NCI-H2107 treated with DMSO at 0.1 percent for 48 hours (cell line): ENCODE results near the gene QSOX1.

Experiments used
- DNase-seq: peaks from one replicate; lab custom pipeline; 2025; ENCODE audit not compliant: unreplicated experiment; lab: John Stamatoyannopoulos, UW

QSOX1 gene

DNA sequence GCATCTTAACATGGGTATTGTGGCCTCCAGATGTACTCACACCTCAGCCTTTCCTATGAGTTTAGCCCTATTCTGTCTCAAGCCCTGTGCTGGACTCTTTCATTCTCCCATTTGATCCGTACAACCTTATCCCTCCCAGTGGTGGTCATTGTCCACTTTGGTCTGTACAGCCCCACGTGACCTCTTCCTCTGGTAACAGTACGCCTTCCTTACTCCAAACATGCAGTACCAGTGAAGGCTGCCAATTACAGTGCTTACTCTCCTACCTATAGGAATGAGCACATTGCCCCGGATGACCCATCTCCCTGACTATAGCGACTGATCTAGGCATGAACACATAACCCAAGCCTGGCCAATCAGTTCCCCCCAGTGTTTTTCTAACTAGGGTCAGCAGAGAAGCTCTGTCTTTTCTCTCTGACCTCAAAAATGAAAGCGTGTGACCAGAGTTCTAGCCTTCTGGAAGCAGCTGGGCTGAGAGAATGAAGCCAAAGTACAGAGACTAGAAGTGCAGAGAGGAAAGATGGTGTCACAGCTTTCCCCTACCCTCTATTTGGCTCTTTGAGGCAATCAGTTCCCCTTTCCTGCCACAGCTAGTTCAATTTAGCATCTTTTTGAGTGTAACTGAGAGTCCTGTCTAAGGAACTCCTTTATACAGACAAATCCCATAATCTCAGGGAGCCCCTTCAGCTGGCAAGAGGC, 9.9 kb upstream of the QSOX1 start:
- DNase-seq: no peak

DNA sequence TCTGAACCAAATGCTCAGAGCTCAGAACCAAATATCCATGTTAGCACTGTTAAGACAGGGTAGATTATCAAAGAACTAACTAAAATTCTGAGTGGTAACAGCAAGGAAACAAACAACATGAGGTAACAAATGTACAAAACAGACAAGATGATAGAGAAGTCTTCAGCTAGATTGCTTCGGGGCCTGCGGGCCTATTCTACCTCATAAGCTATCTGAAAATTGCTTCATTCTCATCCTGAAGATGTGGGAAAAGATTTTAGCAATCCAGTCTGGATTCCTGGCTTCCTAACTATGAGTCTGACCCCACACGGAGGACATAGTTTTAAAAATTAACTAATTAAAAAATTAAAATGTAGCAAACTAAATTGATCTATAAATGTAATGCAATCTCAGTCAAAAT, 9.2 kb upstream of the QSOX1 start:
- no peak for DNase-seq

DNA sequence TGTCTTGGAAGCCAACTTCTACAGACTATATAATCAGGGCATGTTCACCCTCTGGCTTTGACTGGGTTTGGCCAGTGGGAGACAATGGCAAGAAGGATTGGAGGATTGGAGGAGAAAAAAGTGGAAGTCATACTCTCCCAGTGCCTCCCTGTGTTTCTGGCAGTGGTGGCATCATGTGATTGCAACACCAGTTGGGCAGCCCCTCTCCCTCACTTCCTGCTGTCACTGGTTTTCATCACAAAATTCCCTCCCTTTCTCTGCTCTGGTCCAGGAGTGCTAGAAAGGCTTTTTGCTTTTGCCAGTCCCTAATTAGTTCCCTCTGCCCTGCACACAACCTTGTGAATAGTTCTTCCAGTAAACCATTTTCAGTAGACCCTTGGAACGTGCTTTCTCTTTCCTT, 3.7 kb upstream of the QSOX1 start:
- DNase-seq: no peak

DNA sequence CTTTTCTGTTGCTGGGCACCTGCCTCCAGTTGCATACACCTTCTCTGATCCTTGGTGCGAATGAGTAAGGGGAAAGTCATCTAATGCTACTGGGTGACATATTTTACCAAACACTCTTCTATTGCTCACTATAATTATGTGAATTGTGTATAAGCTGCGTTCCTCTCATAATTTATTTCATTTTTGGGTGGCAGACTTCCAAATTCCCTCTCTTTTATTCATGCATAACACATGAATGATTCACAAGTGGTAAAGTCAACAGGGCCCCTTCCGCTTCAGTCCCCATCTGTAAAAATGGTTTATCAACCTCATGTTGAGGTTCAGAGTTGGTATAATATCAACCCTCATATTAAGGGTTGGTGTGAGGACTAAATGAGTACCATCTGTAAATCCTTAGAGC, 3.2 kb upstream of the QSOX1 start:
- no peak for DNase-seq

DNA sequence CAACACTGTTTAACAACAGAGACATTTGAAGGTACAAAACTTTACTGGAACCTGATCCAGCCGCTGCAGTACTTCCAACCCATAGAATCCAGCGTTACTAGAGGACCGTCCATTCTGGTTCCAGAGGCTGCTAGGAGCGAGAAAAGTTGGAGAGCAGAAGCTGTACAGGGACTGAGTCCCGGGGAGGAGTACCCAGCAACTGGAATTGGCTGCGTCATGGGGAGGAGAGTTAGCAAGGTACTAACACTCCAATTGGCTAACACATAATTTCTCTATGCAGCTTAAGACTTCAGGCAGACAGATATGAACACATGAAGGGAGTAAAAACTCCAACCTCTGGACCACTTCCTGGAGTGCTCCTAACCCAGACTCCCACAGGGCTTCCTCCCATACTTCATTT, 2.1 kb upstream of the QSOX1 start:
- DNase-seq: no peak

DNA sequence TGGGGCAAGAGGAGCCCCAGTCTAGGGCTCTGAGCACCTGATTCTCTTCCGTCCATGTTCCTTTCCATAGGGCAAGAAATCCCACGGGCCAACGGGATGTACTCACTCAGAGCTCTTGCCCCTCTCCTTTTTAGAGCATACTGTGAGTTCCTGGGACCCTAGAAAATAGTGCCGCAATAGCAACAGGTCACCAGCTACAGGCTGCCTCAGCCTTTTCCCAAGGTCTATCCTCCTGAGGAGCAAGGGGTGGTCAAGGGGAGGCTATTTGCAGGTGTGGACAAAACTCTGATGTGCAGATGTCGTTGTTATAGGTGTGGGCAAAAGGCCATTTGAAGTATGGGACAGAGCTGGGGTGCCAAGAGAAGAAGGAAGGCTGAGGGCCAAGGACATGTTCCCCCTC, 1.6 kb upstream of the QSOX1 start:
- no peak for DNase-seq

DNA sequence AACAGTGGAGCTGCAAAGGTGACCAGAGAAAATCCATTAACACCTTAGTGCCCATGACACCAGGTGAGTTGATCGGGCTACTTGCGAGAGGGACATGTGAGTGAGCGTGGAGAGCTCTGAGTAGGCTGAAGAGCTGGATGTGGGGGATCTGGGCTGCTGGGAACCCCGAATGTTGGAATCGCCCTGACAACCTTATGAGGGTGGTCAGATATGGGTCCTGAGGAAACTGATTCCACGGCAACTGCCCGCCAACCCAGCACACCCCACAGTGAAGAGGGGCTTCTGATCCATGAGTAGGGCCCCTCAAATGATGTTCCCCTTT, 705 bp upstream of the QSOX1 start:
- DNase-seq: no peak

DNA sequence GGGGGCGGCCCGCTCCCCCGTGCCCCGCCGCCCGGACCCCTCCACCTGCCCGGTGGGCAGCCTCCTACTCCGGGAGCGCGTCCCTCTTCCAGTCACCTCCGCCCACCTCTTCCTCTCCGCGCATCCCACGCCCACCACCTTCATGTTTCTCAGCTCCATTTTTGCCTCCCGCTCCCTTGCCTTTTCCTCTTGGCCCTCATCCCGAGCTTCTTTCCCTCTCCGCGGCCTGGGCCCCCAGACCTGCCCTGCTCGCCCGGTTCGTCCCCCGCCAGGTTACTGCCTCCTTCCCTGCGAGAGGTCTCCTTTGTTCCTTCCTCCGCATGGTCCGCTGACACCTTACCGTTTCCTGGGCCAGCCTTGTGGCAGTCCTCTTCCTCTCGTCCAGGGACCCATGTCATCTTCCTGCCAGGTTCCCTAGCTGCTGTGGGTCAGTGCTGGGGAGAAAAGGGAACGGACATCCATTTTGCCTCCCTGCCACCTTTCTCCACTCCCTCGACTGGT, 563 bp downstream of the QSOX1 start:
- DNase-seq: peak; percentile 14

DNA sequence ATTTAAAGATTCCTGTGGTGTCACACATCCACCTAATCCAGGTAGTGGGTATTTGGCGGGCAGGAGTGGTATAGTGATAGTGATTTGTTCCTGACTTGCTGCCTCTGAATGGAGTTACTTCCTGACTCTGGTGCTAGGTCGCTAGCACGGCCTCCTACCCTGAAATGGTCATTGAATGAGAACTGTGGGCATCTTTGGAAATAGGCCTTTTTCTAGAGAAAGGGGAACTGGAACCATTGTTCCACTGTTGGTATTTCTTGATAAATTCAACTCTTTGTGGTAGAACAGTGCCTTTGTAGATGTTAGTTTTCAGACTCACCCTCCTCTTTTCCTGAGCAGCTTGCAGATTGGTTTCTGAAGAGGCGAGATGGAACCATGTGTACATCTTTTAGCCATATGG, 1.5 kb downstream of the QSOX1 start:
- DNase-seq: no peak

DNA sequence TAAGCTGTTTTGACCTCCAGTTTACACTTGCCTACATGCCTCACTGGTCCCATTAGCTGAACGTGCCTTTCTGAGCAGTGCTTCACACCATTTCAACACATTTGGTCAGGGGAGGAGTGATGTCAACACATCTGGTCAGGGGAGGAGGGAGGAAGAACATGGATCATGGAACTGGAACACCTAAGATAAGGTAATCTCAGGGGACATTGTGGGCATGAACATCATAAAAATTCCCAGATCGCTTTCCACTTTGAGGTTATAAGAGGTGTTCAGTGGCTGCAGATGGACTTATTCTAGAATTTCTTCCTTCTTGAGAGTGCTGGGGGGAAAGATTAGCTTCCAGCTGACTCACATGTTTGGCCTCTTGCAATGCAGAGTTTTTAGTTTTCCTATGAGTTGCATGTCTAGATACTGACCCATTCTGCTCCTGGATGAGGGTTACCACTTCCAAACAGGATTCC, 2.0 kb downstream of the QSOX1 start:
- no peak for DNase-seq

DNA sequence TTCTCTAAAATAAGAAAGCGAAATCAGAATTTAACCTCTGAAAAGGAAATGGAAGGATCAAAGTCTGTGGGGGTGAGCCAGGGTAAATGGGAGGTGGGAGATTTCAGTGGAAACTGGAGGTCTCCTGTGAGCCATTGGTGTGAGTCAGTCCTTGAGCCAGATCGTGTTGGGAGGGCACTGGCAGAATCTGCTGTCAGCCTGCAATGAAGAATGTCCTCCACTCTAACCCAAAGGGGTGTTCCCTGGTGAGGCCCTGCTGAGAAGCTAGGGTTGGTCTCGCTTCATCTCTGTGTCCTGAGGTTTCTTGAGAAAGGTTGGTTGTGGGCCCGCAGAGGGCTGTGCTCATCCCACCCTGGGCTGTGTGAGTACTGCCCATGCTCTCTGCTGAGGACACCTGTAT, 2.4 kb downstream of the QSOX1 start:
- no peak for DNase-seq

DNA sequence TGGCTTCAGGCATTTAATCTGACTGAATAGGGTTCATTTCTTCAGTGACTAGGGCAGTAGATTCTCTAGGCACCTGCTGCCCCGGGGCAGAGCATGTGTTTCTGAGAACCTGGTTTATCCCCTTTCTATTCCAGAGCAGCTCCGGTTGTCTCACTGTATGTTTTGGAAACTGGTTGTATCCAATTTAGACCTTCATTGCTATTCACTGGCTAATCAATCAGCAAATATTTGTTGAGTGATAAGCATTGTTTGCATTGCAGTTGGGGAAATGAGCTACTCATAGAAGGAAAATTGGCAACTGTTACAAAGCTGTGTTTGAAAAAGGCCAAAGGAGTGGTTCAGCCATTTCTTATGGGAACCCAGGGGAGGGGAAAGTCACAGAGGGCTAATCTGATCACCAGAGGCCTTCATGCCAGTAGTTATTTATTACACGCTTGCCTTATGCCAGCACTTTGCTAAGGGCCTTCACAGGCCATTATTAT, 2.9 kb downstream of the QSOX1 start:
- DNase-seq: no peak

DNA sequence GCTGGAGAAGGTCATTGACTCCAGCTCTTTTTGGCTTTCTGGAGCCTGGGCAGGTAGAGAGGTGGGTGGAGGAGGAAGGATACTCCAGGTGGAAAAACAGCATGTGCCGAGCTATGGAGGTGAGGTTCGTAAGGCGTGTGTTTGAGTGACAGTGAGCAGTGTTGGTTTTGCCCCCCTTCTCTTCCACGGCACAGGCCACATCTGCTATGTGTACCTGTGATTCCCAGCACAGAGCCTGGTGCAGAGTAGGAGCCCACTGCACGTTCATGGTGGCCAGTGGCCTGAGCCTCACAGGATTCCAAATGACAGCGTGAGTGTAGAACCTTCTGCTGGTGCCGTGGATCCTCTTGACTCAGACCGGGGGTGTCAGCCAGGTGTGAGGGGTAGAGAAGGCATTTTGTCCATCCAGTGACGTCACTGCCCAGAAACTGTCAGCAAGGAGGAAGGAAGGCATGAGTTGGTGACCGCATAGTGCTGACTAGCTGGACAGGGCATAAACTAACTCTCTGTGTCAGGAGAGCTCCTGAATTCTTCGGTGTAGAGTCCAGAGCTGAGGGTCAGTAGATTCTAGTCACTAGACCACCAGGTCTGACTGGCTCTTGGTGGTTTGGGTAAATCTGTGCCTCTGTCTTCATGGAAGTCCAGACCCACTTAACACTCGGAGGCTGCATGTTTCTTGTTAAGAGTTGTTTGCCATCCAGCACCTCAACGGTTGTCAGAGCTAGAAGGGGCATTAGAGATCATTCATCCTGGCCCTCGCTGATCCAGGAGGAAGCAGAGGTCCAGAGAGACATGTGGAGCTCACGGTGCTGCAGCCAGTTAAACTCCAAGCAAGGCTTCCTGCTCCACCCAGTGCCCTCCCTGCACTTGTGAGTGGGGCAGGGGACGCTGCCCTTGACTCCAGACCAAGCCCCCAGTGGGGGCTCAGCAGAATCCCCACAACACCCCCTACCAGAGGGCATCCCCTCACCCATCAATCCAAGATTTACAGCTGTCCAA, 3.8 kb downstream of the QSOX1 start:
- no peak for DNase-seq

DNA sequence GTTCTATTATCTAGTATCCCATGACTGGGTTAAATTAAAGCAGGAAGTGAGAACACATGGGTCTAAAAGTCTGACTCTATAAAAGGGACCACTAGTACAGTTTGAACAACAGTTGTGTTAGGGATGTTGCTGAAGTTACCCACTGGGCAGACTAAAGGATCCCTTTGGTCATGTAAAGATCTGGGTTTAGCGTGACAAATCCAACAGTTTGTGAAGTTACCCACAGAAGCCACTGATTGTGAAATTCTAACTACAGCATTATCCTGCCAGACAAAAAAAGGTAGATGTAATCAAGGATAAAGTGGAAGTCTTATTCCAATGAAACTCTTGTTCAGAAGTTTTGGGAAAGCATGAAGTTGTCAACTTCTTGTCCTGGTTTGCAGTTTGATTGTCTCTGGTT, 5.7 kb downstream of the QSOX1 start:
- no peak for DNase-seq

DNA sequence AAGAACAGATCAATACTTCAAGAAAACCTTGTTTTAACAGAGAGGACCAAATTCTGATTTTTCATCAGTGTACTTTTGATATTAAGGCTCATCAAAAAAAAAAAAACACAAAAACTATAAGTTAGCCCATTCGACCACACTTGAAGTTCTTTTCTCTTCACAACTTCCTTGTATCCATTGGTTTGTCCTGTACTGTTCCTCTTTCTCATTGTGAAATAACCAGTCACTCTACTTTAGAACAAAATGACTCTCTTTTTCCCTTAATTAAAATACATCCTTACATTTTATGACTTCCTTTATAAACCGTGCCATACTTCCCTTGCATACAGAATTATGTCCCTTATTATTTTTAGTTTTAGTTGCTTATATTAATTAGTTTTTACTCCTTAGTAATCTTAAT, 8.4 kb downstream of the QSOX1 start:
- no peak for DNase-seq

DNA sequence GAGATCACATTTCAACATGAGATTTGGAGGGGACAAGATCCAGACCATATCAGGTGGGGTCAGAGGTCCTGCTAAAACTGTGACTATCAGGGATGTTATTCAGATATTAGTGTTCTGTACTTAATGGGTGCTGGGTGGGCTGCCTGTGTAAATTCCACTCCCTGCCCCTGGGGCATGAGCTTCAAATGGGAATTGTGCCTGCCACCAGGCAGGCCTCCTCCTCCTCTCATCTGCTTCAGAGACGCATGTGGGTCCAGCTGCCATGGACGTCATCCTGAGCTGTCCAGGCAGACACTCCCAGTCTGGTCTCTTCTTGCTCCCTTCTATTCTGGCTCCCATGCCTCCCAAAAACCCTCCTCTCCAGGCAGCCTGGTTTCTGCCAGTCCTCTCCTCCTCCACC, 10.4 kb downstream of the QSOX1 start:
- no peak for DNase-seq

DNA sequence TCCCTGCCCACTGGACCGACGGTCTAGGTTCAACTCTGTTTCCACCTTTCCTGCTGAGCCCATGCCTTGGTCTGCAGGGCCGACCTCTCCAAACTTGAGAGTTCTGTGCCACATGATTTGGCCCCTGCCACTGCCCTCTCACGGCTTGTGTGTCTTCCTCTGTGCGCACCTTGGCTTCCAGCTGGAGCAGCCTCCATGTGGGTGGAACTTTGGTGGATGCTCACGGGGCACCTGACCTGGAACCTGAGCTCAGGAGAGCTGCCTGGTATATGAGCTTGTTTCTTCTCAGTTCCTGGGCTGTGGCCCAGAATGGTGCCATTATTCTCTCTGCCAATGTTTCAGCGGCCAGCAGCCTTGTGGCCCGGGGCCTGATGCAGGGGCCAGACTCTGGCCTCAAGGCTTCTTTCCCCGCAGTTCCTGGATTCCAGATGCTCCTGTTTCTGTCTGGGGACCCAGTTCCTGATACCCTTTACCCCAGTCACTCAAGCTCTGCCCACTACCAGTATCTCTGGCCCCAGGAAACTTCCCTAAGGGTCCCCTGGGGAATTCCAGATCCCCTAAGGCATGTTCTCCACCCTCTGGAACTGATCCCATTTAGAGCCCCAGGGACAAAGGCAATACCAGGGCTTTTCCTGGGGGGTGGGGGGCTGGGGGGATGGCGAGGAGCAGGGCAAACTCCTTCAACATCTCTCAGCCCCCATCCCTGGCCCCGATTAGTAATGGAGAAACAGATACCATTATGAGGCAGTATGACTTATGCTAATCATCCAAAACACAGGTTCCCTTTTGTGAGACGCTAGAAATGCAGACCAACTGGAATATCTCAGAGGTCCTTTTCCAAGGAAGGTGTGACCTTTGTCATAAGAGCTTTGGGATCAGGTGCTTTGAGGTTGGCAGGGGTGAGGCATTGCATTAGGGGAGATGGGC, 11.1 kb downstream of the QSOX1 start:
- DNase-seq: no peak

DNA sequence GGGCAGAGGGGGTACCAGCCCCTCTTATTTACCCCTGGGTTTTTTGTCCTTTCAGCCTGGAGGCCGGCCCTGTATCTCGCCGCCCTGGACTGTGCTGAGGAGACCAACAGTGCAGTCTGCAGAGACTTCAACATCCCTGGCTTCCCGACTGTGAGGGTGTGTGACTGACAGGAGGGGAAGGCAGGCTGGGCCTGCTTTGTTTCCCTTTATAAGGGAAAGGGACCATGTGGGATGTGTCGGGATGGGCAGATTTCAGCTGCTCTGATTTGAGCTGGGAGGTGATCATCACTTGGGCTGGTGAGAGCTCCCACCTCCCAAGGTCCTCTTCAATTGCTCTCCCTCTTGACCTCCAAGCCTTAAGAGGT, 11.7 kb downstream of the QSOX1 start:
- no peak for DNase-seq

DNA sequence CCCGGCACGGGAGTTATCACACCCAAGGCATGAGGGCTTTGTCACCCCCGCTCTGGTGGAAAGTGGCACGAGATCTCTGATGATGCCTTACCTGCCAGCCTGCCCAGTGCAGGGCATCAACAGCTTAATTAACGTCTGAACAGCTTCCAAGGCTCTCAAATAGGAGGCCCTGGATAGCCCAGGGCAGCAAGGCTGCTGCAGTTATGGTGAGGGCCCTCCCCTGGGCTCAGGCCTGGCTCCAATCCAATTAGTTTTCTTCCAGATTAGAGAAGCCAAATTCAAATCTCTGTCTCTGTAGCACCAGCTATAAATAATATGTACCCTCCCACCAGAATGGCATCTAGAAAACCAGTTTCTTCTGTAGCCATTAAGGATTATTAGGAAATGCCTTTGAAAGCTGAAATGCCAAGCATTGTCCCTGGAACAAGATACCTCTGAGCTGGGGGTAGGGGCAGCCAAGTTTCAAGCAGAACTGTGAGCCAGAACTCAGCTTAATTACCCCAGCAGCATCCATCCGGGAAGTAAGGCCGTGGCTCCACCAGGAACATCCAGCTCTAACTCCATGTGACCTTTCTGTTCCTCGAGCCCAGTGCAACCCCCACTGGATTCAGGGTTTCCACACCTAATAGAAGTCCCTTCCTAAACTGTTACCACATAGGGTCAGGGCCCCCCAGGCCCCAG, 12.5 kb downstream of the QSOX1 start:
- DNase-seq: no peak

DNA sequence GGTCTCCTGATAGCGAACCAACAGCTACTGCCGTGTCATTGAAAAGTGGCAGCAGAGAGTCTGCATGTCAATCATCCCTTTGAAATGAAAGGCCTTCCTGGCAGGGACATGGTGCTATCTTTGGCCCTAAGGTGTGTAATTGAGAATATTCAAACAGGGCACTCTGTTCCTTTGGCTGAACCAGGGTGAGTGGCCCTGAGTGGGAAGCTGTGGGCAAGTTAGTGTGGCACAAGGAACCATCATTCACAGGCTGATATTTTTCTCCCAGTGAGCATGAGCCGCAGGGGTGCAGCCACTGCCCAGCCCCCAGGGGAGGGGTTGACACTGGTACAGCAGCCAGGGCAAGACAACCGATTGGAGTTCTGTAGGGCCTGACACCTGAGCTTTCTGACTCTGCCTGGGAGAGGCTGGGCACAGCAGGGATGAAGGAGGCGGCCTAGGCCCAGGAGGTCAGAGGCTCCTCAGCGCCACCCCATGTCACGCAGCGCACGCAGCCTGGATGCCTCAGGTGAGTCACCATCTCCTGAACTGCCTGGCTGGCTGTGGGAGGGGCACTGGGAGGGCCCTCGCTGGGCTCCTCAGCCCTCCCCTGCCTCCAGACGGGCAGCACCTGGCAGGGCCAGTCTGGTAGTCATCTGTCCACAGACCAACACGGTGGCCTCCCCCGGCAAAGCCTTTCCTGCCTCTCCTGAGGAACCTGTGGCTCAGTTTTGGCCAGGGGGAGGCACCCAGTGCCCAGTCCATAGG, 13.2 kb downstream of the QSOX1 start:
- DNase-seq: peak; percentile 91
